C4-2B (cell line): ENCODE results near the gene CD27.

Experiments
- ZFX ChIP-seq: fragments of 450-650 bp; IDR thresholded peaks from 2 replicates; pipeline ENCODE4 v1.6.1; 2017
- TF ChIP-seq, protein P1 (sequence below): fragments of 450-650 bp; conservative IDR thresholded peaks from 2 replicates; pipeline ENCODE4 v1.5.1; 2017; ENCODE audit warnings: mild to moderate bottlenecking

DNA sequence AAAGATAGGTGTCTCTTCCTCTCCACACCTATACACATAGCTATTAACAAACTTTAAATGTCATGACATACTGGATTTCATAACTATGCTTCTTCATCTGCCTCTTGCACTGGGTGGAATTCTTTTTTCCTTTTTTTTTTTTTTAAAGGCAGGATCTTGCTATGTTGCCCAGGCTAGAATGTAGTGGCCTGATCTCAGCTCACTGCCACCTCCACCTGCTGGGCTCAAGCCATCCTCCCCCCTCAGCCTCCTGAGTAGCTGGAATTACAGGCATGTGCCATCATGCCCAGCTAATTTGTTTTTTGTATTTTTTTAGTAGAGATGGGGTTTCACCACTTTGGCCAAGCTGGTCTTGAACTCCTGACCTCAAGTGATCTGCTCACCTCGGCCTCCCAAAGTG, 43.5 kb downstream of the CD27 start:
- TF ChIP-seq, protein P1, sequence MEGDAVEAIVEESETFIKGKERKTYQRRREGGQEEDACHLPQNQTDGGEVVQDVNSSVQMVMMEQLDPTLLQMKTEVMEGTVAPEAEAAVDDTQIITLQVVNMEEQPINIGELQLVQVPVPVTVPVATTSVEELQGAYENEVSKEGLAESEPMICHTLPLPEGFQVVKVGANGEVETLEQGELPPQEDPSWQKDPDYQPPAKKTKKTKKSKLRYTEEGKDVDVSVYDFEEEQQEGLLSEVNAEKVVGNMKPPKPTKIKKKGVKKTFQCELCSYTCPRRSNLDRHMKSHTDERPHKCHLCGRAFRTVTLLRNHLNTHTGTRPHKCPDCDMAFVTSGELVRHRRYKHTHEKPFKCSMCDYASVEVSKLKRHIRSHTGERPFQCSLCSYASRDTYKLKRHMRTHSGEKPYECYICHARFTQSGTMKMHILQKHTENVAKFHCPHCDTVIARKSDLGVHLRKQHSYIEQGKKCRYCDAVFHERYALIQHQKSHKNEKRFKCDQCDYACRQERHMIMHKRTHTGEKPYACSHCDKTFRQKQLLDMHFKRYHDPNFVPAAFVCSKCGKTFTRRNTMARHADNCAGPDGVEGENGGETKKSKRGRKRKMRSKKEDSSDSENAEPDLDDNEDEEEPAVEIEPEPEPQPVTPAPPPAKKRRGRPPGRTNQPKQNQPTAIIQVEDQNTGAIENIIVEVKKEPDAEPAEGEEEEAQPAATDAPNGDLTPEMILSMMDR: no peak
- TF ChIP-seq ZFX: no peak
